ENCODE measurements around the gene FLRT3. TPM values are rescaled to one million over a fixed set of nuclear protein-coding genes. Genes with fewer than 3 reads are reported as not detected.
A peak's percentile ranks its signal among the peaks of the same experiment; 100 is the strongest.

FLRT3 gene
- 10 to 100 TPM in 1 of 4 donors, 1 to 10 TPM in 3; 1.6 to 11.8 (median 6.4) TPM for total RNA-seq

DNA sequence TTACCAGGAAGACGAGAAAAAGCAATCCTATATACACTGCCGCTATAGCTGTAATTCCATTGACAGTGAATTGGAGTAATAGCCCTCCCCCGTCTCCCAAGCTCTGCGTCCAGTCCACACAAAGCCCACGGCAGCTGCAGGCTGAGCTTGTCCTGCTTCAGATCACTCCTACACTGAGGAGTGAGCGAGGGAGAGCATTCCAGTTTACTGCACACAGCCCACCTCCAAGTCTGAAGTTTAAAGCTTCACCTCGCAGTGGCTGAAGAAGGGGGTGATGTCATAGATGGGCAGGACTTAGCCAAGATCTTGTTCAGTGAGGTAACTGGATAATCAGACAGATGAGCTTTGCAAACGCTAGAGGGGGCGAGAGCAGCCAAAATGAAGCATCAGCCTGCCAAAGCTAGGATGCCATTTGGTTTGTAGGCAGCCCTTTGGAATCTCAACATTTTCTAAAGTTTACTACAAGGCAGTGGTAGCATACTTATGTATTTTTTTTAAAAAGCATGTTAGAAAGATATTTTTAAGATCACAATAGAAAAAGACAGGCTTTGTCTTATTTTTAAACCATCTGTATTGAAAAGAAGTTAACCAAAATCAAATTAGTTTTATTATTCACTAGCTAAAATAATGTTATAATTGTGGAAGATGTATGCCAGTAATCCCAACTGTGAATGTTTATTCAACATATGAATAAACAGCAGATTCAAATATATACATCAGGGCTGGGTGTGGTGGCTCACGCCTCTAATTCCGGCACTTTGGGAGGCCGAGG is at the start of gene FLRT3:
Gene FLRT3, minus strand, starts transcription at position 213 of the 772 bp plus-strand sequence. CDS start 10,106 bp downstream, outside the sequence.
- Histone ChIP-seq H3K27me3 (no peaks in the 10 kb centered on the region), H3K27ac (peak within 1 kb of the TSS; percentile 6 to 84 (median 78)), H3K4me1 (peaks cover 0 to 51% (median 0%) of the 10 kb centered on the region in 3 donors), H3K36me3 (no peaks in the 10 kb centered on the region), H3K9me3 (no peaks in the 10 kb centered on the region), H3K4me3 (peak within 1 kb of the TSS; percentile 32 to 62 (median 52))
- 22 to 26% methylated on average over 12 of the region's 12 CpGs for WGBS, 2 donors
- DNase-seq: no peak
- TF ChIP-seq, protein P1, sequence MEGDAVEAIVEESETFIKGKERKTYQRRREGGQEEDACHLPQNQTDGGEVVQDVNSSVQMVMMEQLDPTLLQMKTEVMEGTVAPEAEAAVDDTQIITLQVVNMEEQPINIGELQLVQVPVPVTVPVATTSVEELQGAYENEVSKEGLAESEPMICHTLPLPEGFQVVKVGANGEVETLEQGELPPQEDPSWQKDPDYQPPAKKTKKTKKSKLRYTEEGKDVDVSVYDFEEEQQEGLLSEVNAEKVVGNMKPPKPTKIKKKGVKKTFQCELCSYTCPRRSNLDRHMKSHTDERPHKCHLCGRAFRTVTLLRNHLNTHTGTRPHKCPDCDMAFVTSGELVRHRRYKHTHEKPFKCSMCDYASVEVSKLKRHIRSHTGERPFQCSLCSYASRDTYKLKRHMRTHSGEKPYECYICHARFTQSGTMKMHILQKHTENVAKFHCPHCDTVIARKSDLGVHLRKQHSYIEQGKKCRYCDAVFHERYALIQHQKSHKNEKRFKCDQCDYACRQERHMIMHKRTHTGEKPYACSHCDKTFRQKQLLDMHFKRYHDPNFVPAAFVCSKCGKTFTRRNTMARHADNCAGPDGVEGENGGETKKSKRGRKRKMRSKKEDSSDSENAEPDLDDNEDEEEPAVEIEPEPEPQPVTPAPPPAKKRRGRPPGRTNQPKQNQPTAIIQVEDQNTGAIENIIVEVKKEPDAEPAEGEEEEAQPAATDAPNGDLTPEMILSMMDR (IDR thresholded peaks at IDR 0.05): peak; percentile 45 to 88 (median 72)
- TF ChIP-seq POLR2A (IDR thresholded peaks at IDR 0.05): peak in 3 of 4 donors; percentile 55 to 94 (median 56)
- intact Hi-C loops (cut with DNase I): no loop called here

DNA sequence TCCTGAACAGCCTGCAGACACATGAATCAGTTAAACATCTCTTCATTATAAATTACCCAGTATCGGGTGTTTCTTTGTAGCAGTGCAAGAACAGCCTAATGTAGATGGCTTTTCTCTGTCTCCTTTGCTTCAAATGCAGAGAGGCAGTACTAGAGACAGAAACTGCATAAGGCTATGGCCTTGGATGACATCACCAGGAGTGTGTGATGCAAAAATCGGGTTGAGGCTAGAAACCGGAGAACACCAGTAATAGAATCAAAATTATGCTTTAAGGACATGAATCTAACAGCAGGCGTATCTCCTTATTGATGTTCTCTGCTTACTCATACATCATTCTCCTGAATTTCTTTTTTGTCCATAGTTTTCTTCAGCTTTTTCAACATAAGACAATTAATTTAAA is 49.3 kb upstream of the FLRT3 start:
- Histone ChIP-seq H3K36me3 (no peaks in the 10 kb centered on the region), H3K27ac (no peak overlapping the region), H3K27me3 (no peaks in the 10 kb centered on the region), H3K4me1 (peaks cover 0 to 8% (median 0%) of the 10 kb centered on the region in 3 donors), H3K4me3 (no peak overlapping the region), H3K9me3 (peaks cover 0 to 6% (median 0%) of the 10 kb centered on the region in 3 donors)
- 84 to 95% methylated on average over 4 of the region's 4 CpGs for WGBS, 2 donors
- no peak for DNase-seq
- TF ChIP-seq POLR2A (IDR thresholded peaks at IDR 0.05): no peak
- TF ChIP-seq, protein P1 (IDR thresholded peaks at IDR 0.05): no peak
- intact Hi-C loops (cut with DNase I): no loop called here

DNA sequence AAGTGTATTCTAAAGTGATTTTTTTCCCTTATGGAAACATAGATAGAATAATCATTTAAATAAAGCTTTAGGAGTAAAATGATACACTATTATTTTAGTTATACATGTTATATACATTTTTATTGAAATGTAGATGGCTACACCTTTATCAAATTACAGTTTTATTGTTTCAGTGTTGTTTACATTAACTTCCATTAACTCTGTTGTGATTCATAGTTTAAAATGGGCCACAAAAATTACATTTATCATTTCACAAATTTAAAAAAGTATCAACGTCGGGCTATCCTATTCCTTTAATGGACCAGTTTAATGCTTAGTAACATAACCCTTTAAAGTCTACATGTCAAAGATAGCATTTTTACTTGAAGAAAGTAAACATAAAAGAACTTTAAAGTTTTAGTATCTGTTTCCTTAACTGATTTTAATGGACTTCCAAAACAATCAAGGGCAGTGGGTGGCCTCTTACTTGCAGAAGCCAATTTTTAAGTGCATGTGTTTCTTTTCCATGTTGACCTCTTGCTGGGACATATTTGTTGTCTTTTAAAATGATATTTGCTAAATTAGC is 47.8 kb upstream of the FLRT3 start:
- intact Hi-C loops (cut with DNase I): no loop called here
- Histone ChIP-seq H3K9me3 (peaks cover 0 to 6% (median 0%) of the 10 kb centered on the region in 3 donors), H3K27me3 (no peaks in the 10 kb centered on the region), H3K4me3 (no peak overlapping the region), H3K36me3 (no peaks in the 10 kb centered on the region), H3K27ac (no peak overlapping the region), H3K4me1 (peaks cover 0 to 8% (median 0%) of the 10 kb centered on the region in 3 donors)
- no peak for DNase-seq
- TF ChIP-seq POLR2A (IDR thresholded peaks at IDR 0.05): no peak
- TF ChIP-seq, protein P1 (IDR thresholded peaks at IDR 0.05): no peak
- 63 to 73% methylated on average over 2 of the region's 2 CpGs for WGBS, 2 donors

DNA sequence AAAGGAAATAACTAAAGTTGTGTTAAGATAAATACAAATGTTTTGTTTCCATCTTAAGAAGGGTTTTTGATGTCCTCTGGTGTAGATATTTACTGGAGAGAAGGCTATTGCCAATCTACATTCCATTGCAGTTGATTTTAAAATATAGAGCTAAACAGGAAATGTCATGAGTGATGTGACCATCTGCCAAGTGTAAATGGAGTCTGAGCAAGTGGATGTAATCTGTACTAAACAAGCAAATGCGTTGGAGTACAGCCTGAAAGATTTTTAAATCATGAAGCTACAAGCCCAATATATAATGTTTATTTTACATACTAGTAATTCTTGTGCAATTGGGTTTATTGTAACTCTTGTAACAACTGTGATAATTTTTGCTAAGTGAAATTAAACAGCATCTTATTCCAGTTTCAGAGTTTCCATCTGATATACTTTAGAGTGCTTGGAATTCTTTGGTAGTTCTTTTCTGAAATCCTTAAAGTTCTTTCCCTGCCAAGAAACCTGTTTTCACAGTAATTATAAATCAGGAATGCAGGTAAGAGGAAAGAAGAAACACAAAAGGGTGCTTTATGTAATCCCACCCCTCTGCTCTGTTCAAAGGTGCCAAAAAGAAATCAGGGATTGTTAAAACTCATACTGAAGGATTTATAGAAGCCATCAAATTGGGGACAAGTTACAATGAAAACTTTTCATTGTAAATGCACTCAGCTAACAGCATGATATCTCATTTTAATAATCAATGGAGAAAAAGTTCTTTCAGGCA is 47.2 kb upstream of the FLRT3 start:
- Histone ChIP-seq H3K9me3 (peaks cover 0 to 6% (median 0%) of the 10 kb centered on the region in 3 donors), H3K4me3 (no peak overlapping the region), H3K36me3 (no peaks in the 10 kb centered on the region), H3K27me3 (no peaks in the 10 kb centered on the region), H3K4me1 (peaks cover 0 to 8% (median 0%) of the 10 kb centered on the region in 3 donors), H3K27ac (no peak overlapping the region)
- no peak for TF ChIP-seq POLR2A (IDR thresholded peaks at IDR 0.05)
- TF ChIP-seq, protein P1 (IDR thresholded peaks at IDR 0.05): no peak
- 8 to 28% methylated on average over 1 of the region's 1 CpG for WGBS, 2 donors
- no peak for DNase-seq
- intact Hi-C loops (cut with DNase I): no loop called here

Data from esophagus squamous epithelium (tissue), 5 donors.